ENCODE data around the gene FAM234A. TPM values are rescaled to one million over a fixed set of nuclear protein-coding genes. Genes with fewer than 3 reads are reported as not detected.
"Not testable (repeated sequence)": the region's sequence is repeated elsewhere in the genome, so short reads cannot be mapped to it uniquely, and the experiment has no call there.

FAM234A gene, protein sequence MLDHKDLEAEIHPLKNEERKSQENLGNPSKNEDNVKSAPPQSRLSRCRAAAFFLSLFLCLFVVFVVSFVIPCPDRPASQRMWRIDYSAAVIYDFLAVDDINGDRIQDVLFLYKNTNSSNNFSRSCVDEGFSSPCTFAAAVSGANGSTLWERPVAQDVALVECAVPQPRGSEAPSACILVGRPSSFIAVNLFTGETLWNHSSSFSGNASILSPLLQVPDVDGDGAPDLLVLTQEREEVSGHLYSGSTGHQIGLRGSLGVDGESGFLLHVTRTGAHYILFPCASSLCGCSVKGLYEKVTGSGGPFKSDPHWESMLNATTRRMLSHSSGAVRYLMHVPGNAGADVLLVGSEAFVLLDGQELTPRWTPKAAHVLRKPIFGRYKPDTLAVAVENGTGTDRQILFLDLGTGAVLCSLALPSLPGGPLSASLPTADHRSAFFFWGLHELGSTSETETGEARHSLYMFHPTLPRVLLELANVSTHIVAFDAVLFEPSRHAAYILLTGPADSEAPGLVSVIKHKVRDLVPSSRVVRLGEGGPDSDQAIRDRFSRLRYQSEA
- total RNA-seq (2014; rRNA removed; shearing (Covaris generic)) = 36.5 and 44.0 TPM in 2 replicates

DNA sequence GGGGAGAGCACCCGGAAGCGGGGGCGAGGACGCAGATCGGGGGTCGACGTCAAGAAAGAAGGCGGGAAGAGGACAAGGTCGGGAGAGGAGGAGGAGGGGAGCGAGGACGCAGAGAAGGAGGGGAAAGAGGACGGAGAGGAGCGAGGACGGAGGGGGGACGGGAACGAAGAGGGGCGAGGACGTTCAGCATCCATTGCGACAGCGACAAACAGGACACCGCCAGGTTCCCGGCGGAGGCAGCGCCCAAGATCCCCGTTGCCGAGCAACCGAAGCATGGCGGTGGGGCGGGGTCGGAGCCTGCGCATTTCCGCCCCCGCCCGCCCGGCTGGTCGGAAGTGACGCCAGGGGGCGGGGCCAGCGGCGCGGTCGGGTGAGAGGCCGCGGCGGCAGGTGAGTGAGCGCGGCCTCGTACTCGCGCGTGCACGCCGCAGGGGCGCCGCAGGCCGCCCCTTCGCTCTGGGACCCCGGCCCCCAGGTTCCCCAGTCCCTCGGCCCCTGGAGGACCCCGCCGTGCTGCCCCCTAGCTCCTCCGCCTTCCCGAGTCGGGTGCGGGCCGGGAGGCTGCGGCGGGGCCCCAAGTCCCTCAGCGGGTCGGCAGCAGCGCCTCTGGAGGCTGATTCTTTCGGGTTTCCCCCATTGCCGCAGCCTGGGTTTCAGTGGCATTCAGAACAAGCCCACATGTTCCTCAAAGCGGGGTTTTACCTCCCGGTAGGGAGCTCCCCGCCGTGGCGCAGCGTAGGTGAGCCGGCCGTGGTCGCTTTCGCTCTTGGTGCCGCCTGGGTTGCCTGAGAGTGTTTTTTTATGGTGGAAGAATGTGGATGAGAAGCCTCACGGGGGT is at the start of gene FAM234A:
Gene FAM234A, plus strand, starts transcription at position 354 of the 838 bp plus-strand sequence. CDS start 19,593 bp downstream, outside the sequence.
- DNase-seq (ENCODE audit: low spot score) = peak; percentile 95

DNA sequence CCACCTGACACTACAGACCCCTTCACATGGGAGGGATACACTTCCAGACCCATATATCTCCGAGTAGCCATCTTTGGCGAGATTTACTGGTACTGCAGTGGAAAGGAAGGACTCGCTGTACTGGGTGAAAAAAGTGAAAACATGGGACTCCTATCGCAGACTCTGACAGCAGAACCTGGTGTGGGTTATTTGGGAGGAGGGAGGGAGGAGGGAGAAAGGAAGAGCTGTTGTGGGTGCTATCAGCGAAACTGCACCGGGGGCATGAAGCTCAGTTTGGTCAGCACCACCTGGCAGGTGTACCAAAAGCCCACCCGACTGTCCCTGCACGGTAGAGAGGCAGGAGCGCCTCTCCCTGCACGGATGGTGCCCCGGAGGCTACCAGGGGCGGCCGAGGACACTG is 49.4 kb upstream of the FAM234A start:
- no peak for DNase-seq (ENCODE audit: low spot score)

DNA sequence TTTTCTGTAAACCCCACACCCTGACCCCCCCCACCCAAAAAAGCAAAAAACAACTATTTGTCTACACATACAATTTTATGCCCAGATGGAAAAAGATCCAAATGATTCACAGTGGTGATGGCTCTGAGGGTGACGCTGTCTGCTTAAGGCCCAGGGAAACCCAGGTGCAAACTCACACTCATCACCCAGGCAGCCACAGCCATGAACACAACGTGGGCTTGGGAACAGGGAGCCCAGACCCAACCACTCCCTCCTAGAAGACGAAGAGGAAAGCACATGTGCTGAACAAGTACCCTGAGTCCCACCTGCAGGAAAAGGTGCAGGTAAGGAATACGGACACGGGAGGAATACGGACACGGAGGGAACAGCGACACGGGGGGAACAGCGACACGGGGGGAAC is 48.9 kb upstream of the FAM234A start:
- DNase-seq (ENCODE audit: low spot score) = no peak

DNA sequence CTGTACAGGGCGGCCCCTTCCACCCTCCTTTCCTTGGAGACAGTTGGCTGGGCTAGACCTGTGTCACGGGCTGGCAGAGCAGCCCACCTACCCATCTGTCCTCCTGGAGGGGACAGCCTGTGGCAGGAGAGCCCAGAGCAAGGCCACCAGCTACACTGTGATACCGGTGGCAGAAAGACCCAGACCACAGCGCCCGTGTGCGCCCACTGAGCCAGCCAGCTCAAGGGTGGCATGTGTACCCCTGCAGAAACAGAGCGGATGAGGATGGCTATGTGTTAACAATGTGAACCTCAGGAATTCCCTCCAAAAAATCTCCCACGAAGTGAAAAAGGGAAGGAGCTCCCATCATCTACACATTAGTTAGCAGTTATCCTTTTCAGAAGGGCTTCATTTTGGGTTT is 47.3 kb upstream of the FAM234A start:
- DNase-seq (ENCODE audit: low spot score) = no peak

DNA sequence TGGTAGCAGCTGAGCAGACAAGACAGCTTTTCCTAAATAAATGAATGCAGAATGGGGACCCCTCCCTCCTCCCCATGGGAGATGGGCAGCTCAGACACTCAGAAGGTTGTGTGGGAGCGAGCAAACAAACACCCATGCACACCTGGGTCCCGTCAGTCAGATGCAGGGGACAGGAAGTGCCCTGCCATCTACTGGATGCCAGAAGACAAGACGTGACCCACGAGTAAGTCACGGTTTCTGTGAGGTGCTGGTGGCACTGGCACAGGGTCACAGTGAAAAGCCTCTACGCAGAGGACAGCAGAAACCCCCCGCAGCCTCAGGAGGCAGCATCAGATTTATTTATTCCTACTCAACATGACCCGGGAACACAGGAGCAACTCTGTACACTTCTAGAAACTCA is 45.9 kb upstream of the FAM234A start:
- peak; percentile 27 for DNase-seq (ENCODE audit: low spot score)

DNA sequence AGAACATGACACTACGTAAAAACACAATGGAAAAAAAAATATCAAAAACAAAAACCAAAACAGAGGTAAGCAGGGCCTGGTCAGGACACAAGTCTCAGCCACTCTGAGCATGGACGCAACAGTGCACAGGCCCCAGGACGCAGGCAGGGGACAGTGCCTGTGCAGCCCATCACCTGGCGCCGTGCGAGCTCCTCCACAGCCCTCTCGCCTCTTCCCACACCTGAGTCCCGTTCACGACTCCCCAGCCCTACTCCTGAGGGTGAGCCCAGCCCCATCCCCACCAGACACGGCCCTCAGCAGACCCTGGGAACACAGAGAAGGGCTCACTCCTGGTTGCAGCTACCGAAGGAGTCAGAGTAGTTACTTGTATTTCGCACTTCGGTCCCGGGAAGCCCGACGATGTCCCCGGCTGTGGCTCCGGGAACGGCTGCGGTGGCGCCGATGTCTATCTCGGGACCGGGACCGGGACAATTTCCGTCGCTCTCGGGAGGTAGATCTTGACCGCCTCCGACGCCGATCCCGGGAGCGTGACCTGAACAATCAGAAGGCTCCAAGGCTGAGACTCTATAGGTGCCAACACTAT is 44.9 kb upstream of the FAM234A start:
- no peak for DNase-seq (ENCODE audit: low spot score)

DNA sequence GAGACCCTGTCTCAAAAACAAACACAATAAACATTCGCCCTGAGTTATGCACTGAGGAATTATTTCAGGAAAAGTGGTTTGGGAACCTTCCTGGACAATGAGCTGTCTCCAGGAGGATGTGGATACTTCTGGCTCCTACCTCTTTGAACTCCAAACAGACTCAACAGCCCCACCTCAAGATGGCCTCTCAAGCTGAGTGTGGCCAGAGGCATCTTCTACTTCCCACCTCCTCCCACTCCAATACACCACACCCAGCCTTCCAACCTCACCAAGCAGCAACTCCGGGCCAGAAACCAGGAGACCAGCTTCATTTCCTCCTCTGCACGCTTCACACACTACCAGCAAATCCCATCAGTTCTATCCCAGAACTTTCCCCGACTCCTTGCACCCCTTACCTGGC is 42.8 kb upstream of the FAM234A start:
- no peak for DNase-seq (ENCODE audit: low spot score)

DNA sequence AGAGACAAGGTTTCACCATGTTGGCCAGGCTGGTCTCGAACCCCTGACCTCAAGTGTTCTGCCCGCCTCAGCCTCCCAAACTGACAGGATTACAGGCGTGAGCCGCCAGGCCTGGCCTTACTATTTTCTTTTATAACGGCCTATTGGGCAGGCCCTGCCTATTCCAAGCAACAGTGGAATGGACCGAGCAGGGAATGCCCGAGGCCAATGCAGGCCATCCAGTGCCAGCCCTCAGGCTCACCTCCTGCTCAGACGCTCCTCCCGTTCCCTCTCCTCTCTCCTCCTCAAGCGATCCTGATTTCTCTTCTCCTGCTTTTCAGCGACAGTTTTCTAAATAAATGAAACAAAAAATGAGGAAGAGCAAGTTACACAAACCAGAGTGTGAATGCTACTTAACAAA is 41.9 kb upstream of the FAM234A start:
- DNase-seq (ENCODE audit: low spot score) = no peak

DNA sequence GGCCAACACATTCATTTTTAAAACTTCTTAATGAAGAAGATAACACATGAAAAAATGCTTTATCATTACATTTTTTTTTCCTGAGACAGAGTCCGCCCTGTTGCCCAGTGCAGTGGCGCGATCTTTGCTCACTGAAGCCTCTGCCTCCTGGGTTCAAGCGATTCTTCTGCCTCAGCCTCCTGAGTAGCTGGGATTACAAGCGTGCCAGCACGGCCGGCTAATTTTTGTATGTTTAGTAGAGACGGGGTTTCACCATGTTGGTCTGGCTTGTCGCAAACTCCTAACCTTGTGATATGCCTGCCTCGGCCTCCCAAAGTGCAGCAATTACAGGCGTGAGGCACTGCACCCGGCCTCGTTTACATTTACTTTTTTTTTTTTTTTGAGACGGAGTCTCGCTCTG is 41.2 kb upstream of the FAM234A start:
- DNase-seq (ENCODE audit: low spot score) = no peak

DNA sequence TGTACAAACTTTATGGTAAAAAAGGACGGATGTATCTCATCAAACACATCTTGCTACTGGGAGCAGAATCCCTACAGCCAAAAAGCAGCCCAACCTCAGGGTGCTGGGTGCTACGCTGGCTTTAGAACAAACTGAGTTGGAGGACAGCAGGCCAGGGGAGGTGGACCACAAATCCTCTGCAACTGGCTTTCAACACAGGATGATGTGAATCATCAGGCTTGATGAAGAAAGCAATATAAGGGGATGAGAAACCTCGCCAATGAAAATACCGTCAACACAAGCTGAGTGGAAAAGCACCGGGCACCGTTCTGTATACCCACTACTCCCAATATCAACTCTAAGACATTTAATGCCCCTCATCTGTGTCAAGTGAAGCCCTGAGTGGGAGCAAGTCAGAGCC is 40.1 kb upstream of the FAM234A start:
- DNase-seq (ENCODE audit: low spot score) = no peak

DNA sequence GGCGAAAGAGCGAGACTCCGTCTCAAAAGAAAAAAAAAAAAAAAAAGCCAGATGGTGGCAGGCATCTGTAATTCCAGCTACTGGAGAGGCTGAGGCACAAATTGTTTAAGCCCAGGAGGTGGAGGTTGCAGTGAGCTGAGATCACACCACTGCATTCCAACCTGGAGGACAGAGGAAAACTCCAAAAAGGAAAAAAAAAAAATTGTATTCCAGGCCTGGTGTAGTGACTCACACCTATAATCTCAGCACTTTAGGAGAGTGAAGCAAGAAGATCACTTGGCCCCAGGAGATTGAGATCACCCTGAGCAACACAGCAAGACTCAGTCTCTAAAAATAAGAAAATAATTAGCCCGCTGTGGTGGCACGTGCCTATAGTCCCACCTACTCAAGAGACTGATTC is 34.2 kb upstream of the FAM234A start:
- DNase-seq (ENCODE audit: low spot score) = no peak

DNA sequence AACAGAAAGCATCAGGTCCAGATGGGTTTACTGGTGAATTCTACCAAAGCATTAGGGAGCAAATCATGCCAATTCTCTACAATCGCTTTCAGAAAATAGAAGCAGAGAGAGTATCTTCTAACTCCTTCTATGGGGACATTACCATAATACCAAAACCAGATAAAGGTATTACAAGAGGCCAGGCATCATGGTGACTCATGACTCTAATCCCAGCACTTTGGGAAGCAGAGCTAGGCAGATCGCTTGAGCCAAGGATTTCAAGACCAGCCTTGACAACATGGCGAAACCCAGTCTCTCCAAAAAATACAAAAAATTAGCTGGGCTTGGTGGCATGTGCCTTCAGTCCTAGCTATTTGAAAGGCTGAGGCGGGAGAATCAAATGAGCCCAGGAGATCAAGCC is 31.4 kb upstream of the FAM234A start:
- no peak for DNase-seq (ENCODE audit: low spot score)

DNA sequence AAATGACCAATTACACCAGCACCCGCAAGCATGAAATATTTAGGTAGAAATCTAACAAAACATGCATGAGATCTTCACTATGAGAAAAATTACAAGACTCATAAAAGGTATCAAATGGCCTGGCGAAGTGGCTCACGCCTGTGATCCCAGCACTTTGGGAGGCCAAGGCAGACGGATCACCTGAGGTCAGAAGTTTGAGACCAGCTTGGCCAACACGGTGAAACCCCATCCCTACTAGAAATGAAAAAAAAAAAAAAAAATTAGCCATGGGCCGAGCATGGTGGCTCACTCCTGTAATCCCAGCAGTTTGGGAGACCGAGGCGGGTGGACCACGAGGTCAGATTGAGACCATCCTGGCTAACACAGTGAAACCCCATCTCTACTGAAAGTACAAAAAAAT is 30.6 kb upstream of the FAM234A start:
- DNase-seq (ENCODE audit: low spot score) = not testable (repeated sequence)

DNA sequence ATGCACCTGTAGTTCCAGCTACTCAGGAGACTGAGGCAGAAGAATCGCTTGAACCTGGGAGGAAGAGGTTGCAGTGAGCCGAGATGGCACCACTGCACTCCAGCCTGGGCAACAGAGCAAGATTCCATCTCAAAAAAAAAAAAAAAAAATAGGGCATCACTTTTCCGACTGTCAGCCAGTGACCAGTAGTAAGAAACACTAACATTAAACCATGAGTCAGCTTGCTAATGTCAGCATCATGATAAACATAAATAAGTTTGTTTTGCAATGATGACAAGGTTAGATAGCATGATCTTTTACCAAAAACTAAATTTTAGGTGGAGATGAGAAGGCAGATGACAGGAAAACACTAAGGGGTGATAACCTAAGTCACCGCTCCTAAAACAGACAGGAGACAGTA is 25.3 kb upstream of the FAM234A start:
- not testable (repeated sequence) for DNase-seq (ENCODE audit: low spot score)

DNA sequence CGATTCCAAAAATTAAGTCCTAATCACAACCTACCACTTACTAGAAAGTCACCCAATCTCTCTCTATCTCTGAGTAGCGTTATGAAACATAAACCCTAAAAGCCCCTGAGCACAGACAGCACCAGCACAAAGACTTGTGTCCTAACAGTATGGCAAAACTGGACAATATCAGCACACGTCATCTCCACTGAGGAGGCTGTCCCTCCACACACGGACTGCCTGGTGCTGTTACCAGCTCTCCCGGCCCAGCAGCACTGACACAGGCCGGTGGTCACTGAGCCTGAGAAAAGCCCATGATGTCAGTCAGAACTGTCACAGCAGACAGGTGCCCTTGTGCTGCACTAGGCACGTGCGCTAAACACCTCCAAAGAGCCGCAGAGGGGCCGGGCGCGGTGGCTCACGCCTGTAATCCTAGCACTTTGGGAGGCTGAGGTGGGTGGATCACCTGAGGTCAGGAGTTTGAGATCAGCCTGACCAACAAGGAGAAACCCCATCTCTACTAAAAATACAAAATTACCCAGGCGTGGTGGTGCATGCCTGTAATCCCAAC is 22.9 kb upstream of the FAM234A start:
- not testable (repeated sequence) for DNase-seq (ENCODE audit: low spot score)

DNA sequence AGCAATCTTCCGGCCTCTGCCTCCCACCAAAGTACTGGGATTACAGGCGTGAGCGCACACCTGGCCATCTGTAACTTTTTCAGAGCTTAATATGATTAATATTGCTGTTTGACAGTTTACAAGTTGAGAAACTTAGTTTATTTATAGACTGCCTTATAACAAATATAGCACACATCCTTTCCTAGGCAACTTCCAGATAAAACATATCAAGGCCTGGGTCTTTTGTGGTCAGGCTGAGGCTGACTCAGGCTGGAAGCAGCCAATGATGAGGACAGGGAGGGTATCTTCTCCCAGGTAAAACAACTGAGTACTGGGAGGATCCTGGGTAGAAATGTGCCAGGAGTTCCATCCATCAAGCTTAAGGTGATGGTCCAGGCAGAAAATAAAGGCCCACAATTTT is 21.6 kb upstream of the FAM234A start:
- no peak for DNase-seq (ENCODE audit: low spot score)

DNA sequence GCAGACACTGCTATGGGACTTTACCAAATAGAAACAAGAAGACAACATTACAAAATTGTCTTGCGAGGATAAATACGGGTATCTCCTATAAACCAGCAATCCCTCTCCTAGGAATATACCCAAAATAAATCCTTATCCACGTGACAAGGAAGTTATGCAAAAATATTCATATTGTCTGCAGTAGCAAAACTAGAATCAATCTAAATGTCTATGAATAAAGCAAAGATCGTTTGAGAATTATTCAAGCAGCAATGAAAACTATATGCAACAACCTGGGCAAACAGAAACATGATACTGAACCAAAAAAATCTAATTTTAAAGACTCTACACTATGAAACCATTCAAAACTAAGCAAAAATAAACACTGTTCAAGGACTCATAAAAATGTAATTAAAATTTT is 14.6 kb upstream of the FAM234A start:
- no peak for DNase-seq (ENCODE audit: low spot score)

DNA sequence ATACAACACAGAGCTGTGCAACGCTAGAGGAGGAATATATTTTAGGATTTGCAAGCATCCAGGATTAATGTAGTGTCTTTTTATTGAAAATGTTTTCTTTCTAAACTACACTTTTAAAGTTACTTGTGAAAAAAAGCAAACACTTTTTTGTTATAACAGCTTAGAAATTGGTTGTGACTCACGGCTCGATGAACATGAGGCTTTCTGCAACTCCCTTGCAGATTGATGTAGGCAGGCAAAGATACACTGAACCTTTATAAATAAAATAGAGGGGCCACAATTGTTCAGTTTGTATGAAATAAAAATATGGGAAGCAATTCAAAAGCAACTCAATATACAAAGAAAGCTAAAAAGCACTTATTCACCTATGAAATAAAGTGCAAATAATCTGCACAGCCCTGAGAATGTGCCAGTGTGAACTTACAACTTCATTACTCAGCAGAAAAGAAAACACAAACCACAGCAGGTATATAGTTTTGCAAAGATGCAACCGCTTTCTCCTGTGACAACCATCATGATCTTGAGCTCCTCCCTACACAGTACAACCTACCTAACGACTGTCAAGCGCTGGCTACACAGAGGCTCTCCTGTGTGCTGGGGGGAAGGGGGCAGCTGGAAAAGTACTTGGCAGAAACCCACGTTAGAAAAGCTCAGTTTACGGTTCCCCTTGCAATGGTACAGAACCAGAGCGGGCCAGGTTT is 6.3 kb upstream of the FAM234A start:
- no peak for DNase-seq (ENCODE audit: low spot score)

DNA sequence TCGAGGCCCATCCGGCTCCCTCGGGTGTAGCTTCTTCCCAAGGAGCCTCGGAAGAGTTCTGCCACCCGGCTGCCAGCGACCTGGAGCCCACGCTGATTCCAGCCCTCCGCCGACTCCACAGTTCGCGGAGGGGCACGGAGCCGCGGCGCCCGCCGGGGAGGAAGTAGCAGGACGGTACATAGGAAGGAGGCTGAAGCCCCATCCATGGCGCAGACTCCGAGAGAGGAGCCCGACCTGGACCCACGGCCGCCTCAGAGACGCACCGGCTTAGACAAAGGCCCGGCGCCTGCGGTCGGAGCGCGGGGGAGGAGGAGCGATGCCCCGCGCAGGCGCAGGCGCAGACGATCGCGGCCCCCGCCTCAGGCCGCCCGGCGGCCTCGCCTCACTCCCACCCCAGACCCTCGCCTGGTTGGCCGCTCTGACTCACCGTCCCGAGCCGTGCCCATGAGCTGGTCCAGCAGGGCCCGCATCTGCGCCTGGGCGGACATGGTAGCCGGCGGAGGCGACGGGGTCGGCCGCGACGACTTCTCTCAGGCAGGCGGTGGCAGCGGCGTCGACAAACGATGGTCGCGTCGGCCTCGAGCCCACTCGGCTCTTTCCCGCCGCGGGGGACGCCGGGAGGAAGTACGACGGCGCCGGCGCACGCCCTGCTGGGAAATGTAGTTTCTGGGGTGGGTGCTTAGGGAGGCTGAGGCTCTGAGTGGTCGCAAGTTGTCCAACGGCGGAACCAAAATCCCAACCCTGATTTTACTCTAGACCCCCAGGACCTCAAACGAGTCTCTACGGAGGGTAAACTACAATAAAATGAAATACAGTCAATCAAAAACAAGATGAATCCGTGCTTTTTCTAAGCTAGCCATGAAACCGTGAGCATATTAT is 5.5 kb upstream of the FAM234A start, which contains the start of gene LUC7L:
Gene LUC7L, minus strand, starts transcription at position 598 of the 879 bp plus-strand sequence. Its CDS starts 110 bp downstream, at position 488.
- peak; percentile 84 for DNase-seq (ENCODE audit: low spot score)

DNA sequence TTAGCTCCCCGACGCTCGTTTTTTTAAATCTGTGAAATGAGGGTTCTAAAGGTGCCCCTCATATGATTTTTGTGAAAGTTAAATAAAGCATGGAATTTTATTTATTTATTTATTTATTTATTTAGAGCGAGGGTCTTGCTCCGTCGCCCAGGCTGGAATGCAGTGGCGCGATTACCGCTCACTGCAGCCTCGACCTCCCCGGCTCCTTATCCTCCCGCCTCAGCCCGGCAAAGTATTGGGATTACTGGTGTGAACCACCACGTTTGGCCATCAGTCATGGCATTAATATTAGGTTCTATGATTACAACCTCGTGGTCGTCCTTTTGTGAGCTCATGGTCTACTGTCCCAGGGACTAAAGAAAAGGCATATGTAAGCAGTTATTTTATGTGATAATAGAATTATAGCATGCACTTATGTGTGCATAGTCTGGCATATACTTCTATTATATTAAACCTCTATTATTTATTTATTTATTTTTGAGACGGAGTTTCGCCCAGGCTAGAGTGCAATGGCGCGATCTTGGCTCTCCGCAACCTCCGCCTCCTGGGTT is 4.8 kb upstream of the FAM234A start:
- DNase-seq (ENCODE audit: low spot score) = no peak

Data from HT-29 (cell line).